ENCODE results near the gene HDLBP. TPM values are rescaled to one million over a fixed set of nuclear protein-coding genes. Genes with fewer than 3 reads are reported as not detected.

The HDLBP gene
- polyA plus RNA-seq, 1 experiment = 707 TPM

GRCh38 chr2:241213041-241213440 lies 102.4 kb downstream of the HDLBP start:
- CTCF ChIA-PET = no interaction called here
- POLR2A ChIA-PET = no interaction called here

GRCh38 chr2:241211276-241211675 lies 104.2 kb downstream of the HDLBP start:
- TF ChIP-seq CTCF (IDR thresholded peaks at IDR 0.05; ENCODE audit: low read depth, low read length) = no peak
- Histone ChIP-seq H3K27ac (ENCODE audit: low read depth, low read length) (no peak overlapping the region), H3K9me3 (ENCODE audit: control insufficient read depth, insufficient read depth, low read length) (no peaks in the 10 kb centered on the region), H3K27me3 (ENCODE audit: control insufficient read depth, insufficient read depth, low read length) (peaks cover 18% of the 10 kb centered on the region), H3K4me3 (ENCODE audit: low read depth, low read length) (no peak overlapping the region)
- DNase-seq (ENCODE audit: low read depth, low spot score) = no peak
- ChIA-PET POLR2A (no interaction called here), CTCF (no interaction called here)

More at GRCh38 chr2:241213041-241213440, 102.4 kb downstream of the HDLBP start:
- no peak for TF ChIP-seq CTCF (IDR thresholded peaks at IDR 0.05; ENCODE audit: low read depth, low read length)
- H3K27ac ChIP-seq (ENCODE audit: low read depth, low read length) = no peak overlapping the region
- H3K9me3 ChIP-seq (ENCODE audit: control insufficient read depth, insufficient read depth, low read length) = no peaks in the 10 kb centered on the region; the same call in 1 of the 2 replicates
- DNase-seq (ENCODE audit: low read depth, low spot score) = no peak
- H3K4me3 ChIP-seq (ENCODE audit: low read depth, low read length) = no peak overlapping the region
- H3K27me3 ChIP-seq (ENCODE audit: control insufficient read depth, insufficient read depth, low read length) = peaks cover 18% of the 10 kb centered on the region

GRCh38 chr2:241209271-241209670 lies 106.2 kb downstream of the HDLBP start:
- no peak overlapping the region for H3K27ac ChIP-seq (ENCODE audit: low read depth, low read length)
- peaks cover 12% of the 10 kb centered on the region for H3K27me3 ChIP-seq (ENCODE audit: control insufficient read depth, insufficient read depth, low read length)
- no peak for DNase-seq (ENCODE audit: low read depth, low spot score)
- POLR2A ChIA-PET = no interaction called here
- TF ChIP-seq CTCF (IDR thresholded peaks at IDR 0.05; ENCODE audit: low read depth, low read length) = no peak
- no peaks in the 10 kb centered on the region for H3K9me3 ChIP-seq (ENCODE audit: control insufficient read depth, insufficient read depth, low read length)
- CTCF ChIA-PET = no interaction called here
- H3K4me3 ChIP-seq (ENCODE audit: low read depth, low read length) = no peak overlapping the region

GRCh38 chr2:241208058-241208457 lies 107.4 kb downstream of the HDLBP start:
- Histone ChIP-seq H3K4me3 (ENCODE audit: low read depth, low read length) (no peak overlapping the region), H3K9me3 (ENCODE audit: control insufficient read depth, insufficient read depth, low read length) (no peaks in the 10 kb centered on the region), H3K27ac (ENCODE audit: low read depth, low read length) (no peak overlapping the region), H3K27me3 (ENCODE audit: control insufficient read depth, insufficient read depth, low read length) (peaks cover 5% of the 10 kb centered on the region)
- DNase-seq (ENCODE audit: low read depth, low spot score) = no peak
- CTCF ChIA-PET = interaction anchor here (0.6 kb wide), 1 partner anchor 45 kb away, joined by 5 read pairs; no protein-coding TSS in a partner anchor
- no peak for TF ChIP-seq CTCF (IDR thresholded peaks at IDR 0.05; ENCODE audit: low read depth, low read length)
- POLR2A ChIA-PET = no interaction called here

GRCh38 chr2:241207641-241208040 lies 107.8 kb downstream of the HDLBP start:
- H3K27me3 ChIP-seq (ENCODE audit: control insufficient read depth, insufficient read depth, low read length) = peaks cover 5% of the 10 kb centered on the region
- CTCF ChIA-PET = interaction anchor here (0.6 kb wide), 1 partner anchor 45 kb away, joined by 5 read pairs; no protein-coding TSS in a partner anchor
- no peak for DNase-seq (ENCODE audit: low read depth, low spot score)
- no peaks in the 10 kb centered on the region for H3K9me3 ChIP-seq (ENCODE audit: control insufficient read depth, insufficient read depth, low read length)
- H3K4me3 ChIP-seq (ENCODE audit: low read depth, low read length) = no peak overlapping the region
- no peak for TF ChIP-seq CTCF (IDR thresholded peaks at IDR 0.05; ENCODE audit: low read depth, low read length)
- POLR2A ChIA-PET = no interaction called here
- H3K27ac ChIP-seq (ENCODE audit: low read depth, low read length) = no peak overlapping the region

All from AG04450 (cell line).